ENCODE results near the gene GRHL1. TPM values are rescaled to one million over a fixed set of nuclear protein-coding genes. Genes with fewer than 3 reads are reported as not detected.
A peak's percentile ranks its signal among the peaks of the same experiment; 100 is the strongest.

Gene GRHL1
- polyA plus RNA-seq, 1 of the 3 experiments (the other 2 are of a cell fraction) = 1.0 TPM

DNA sequence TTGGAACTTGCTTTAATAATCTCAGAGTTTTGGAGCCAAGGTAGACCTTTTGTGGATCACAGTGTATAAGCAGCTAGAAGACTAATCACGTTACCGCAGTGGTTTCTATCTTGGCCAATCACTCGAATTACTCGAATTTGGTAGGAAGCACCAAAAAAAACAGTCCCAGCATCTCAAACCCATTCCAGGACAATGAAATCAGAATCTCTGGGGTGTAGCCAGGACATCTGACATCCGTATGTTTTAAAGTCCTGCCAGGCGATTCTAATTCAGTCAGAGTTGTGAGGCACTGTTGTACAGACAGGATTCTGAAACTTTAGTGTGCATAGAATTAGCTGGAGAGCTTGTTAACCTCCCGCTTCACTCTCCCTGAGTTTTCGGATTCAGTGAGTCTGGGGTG lies 30.8 kb downstream of the GRHL1 start:
- no peak overlapping the region for H2AFZ ChIP-seq (ENCODE audit: low read depth)
- no peaks in the 10 kb centered on the region for H3K79me2 ChIP-seq (ENCODE audit: insufficient read depth)
- H4K20me1 ChIP-seq (ENCODE audit: insufficient read depth) = no peaks in the 10 kb centered on the region
- ChIA-PET CTCF (interaction anchor here (1.7 to 10.8 kb wide), 10 partner anchors 7 to 182 kb away, joined by 4 to 357 read pairs (median 58); partner anchors contain the start of gene KLF11), POLR2A (no interaction called here)
- no peaks in the 10 kb centered on the region for H3K9me2 ChIP-seq
- H3K9me3 ChIP-seq = no peaks in the 10 kb centered on the region
- H3K9ac ChIP-seq = no peak overlapping the region
- no peaks in the 10 kb centered on the region for H3K27me3 ChIP-seq (ENCODE audit: insufficient read depth)
- no peak overlapping the region for H3K4me3 ChIP-seq (ENCODE audit: low read depth in 2 of 2, low read length in 1 of 2)
- peak overlapping the region; percentile 54; the same call in 1 of the 2 replicates for H3K4me2 ChIP-seq
- 32% methylated on average over 8 of the region's 8 CpGs for WGBS (ENCODE audit: low lambda C conversion rate)
- peaks cover 31% of the 10 kb centered on the region for H3F3A ChIP-seq (replicated peaks; ENCODE audit: insufficient read depth)
- no peak for DNase-seq
- peaks cover 14 to 22% of the 10 kb centered on the region in 2 experiments for H3K4me1 ChIP-seq (ENCODE audit: control insufficient read depth in 1 of 2, insufficient read depth in 2 of 2, low read depth in 1 of 2, low read length in 1 of 2)
- H3K36me3 ChIP-seq (replicated peaks in 1 of 2; ENCODE audit: control insufficient read depth in 1 of 2, insufficient read depth in 2 of 2, low read length in 1 of 2) = no peaks in the 10 kb centered on the region
- TF ChIP-seq, protein P1, sequence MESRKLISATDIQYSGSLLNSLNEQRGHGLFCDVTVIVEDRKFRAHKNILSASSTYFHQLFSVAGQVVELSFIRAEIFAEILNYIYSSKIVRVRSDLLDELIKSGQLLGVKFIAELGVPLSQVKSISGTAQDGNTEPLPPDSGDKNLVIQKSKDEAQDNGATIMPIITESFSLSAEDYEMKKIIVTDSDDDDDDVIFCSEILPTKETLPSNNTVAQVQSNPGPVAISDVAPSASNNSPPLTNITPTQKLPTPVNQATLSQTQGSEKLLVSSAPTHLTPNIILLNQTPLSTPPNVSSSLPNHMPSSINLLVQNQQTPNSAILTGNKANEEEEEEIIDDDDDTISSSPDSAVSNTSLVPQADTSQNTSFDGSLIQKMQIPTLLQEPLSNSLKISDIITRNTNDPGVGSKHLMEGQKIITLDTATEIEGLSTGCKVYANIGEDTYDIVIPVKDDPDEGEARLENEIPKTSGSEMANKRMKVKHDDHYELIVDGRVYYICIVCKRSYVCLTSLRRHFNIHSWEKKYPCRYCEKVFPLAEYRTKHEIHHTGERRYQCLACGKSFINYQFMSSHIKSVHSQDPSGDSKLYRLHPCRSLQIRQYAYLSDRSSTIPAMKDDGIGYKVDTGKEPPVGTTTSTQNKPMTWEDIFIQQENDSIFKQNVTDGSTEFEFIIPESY (IDR thresholded peaks at IDR 0.05; ENCODE audit: borderline replicate concordance, low read depth) = no peak
- 0 out of 2 replicates have a peak, but pooled peaks have one; percentile 54 for TF ChIP-seq FOXM1 (IDR thresholded peaks at IDR 0.05; ENCODE audit: low read depth)
- TF ChIP-seq SIN3A (IDR thresholded peaks at IDR 0.05; ENCODE audit: borderline replicate concordance, low read depth, low read length) = 0 out of 2 replicates have a peak, but pooled peaks have one; percentile 52
- TF ChIP-seq, protein P2, sequence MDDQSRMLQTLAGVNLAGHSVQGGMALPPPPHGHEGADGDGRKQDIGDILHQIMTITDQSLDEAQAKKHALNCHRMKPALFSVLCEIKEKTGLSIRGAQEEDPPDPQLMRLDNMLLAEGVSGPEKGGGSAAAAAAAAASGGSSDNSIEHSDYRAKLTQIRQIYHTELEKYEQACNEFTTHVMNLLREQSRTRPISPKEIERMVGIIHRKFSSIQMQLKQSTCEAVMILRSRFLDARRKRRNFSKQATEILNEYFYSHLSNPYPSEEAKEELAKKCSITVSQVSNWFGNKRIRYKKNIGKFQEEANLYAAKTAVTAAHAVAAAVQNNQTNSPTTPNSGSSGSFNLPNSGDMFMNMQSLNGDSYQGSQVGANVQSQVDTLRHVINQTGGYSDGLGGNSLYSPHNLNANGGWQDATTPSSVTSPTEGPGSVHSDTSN (IDR thresholded peaks at IDR 0.05) = peak; percentile 79
- peak; percentile 98 for TF ChIP-seq TCF12 (IDR thresholded peaks at IDR 0.05)
- peak; percentile 70; the same call in 1 of the 2 replicates for TF ChIP-seq MEF2A (IDR thresholded peaks at IDR 0.05; ENCODE audit: borderline replicate concordance, low read depth)
- TF ChIP-seq NFIC (IDR thresholded peaks at IDR 0.05; ENCODE audit: borderline replicate concordance) = peak; percentile 88
- TF ChIP-seq EP300 (IDR thresholded peaks at IDR 0.05; ENCODE audit: borderline replicate concordance in 1 of 2, low read depth in 1 of 2, low read length in 1 of 2) = peak in 1 of 2 experiments; percentile 88; a peak in 1 of 4 replicates
- TF ChIP-seq TEAD4 (IDR thresholded peaks at IDR 0.05; ENCODE audit: borderline replicate concordance, insufficient read depth) = peak; percentile 52; the same call in 1 of the 2 replicates
- no peak; the same call in 1 of the 2 replicates for TF ChIP-seq TAF1 (IDR thresholded peaks at IDR 0.05; ENCODE audit: borderline replicate concordance, low read depth, low read length)
- peak; percentile 86 for TF ChIP-seq JUND (IDR thresholded peaks at IDR 0.05)
- peak; percentile 70; the same call in 1 of the 2 replicates for TF ChIP-seq FOSL2 (IDR thresholded peaks at IDR 0.05; ENCODE audit: borderline replicate concordance, low read depth)
- TF ChIP-seq, protein P3, sequence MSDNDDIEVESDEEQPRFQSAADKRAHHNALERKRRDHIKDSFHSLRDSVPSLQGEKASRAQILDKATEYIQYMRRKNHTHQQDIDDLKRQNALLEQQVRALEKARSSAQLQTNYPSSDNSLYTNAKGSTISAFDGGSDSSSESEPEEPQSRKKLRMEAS (IDR thresholded peaks at IDR 0.05; ENCODE audit: low read depth) = peak; percentile 85
- no peak for TF ChIP-seq YY1 (IDR thresholded peaks at IDR 0.05; ENCODE audit: low read depth)
- peak; percentile 89 for TF ChIP-seq POLR2AphosphoS5 (IDR thresholded peaks at IDR 0.05; ENCODE audit: low read depth, low read length)
- TF ChIP-seq NRF1 (IDR thresholded peaks at IDR 0.05; ENCODE audit: low read depth, low read length) = no peak
- H3K27ac ChIP-seq (ENCODE audit: low read depth in 2 of 2, low read length in 1 of 2) = peak overlapping the region; percentile 50 to 74; a peak in 3 of 4 replicates

All from SK-N-SH (cell line).